HG02798 (cell line): ENCODE measurements around the gene TC2N.
A peak's percentile ranks its signal among the peaks of the same experiment; 100 is the strongest.
"Not testable (repeated sequence)": the region's sequence is repeated elsewhere in the genome, so short reads cannot be mapped to it uniquely, and the experiment has no call there.

Experiments used
- ATAC-seq: cut with Tn5 transposase; IDR thresholded peaks from one replicate; pipeline ENCODE4 v1.9.1; 2021; ENCODE audit warnings: mild to moderate bottlenecking; ENCODE audit not compliant: unreplicated experiment, poor library complexity

Gene TC2N

GRCh38 chr14:91867316-91867988 lies at the start of gene TC2N:
TC2N (minus strand) TSS chr14:91867536; CDS start chr14:91813769, 53,767 bp downstream.
- ATAC-seq: no peak

DNA sequence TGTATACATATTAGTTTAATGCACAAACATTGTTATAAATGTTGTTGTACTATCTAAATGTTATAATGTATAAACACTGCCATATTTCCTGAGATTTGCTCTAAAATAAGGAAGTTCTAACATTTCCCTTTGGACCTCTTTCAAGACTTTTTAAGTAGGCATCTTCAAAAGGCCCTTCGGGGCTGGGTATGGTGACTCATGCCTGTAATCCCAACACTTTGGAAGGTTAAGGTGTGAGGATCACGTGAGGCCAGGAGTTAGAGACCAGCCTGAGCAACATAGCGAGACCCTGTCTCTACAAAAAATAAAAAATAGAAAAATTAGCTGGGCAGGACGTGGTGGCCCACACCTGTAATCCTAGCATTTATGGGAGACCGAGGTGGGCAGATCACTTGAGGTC lies 44.7 kb upstream of the TC2N start:
- no peak for ATAC-seq

GRCh38 chr14:91911474-91912032 lies 44.2 kb upstream of the TC2N start:
- peak; percentile 47 for ATAC-seq

- ATAC-seq: no peak
These were observed 42.9 kb upstream of the TC2N start for GRCh38 chr14:91910196-91910595.

- no peak for ATAC-seq
These were observed 39.0 kb upstream of the TC2N start for GRCh38 chr14:91906374-91906773.

GRCh38 chr14:91904956-91905645 lies 37.8 kb upstream of the TC2N start:
- no peak for ATAC-seq

GRCh38 chr14:91904483-91904882 lies 37.1 kb upstream of the TC2N start:
- ATAC-seq: no peak

- no peak for ATAC-seq
These were observed 35.7 kb upstream of the TC2N start for GRCh38 chr14:91903070-91903469.

DNA sequence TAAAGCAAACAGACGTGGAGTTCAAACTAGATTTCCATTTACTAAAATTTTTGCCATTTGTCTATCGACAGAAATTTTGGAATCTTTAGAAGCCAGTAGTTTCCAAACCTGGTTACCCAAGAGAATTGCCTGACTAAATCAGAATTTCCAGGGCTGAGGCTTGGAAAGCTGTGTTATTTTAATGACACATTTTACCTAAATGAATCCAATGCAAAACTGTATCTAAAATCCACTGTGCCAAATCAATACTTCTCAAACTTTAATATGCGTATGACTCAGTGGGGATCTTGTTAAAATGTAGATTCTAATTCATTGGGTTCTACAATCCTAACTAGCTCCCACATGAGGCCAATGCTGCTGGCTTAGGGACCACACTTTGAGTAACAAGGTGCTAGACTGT lies 35.0 kb upstream of the TC2N start:
- no peak for ATAC-seq

DNA sequence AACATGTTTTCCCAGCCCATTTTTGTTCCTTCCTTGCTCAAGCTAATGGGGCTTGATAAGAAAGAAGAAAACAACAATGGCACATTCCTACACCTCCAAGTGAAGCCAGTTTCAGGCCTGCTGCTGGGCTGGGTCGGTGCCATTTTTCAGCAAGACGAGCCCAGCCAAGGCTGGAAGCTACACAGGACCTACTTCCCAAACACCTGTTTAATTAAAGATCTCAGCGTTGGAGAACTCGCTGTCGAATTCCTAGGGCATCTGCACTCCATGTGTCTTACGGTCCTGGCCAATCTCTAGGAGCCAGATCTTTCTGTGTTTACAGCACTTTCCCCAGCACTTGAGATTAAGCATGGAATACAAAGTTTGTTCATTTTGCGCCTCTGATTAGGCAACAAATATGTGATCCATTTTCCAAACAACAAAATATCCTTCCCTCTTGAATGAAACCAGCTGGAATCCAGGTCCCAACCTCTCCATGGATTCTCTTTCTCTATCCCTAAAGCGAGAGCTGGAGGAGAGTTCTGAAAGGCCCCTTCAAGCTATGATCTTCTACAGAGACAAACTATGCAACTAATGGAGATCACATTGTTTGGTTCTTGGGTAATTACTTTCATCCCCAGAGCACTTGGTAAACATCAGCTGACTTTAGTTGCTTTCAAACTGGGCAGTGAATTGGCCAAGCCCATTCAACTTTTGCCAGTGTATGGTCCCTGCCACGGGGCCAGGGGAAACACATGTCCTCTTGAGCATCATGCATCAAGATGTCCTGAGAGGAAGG lies 34.3 kb upstream of the TC2N start:
- ATAC-seq: no peak

DNA sequence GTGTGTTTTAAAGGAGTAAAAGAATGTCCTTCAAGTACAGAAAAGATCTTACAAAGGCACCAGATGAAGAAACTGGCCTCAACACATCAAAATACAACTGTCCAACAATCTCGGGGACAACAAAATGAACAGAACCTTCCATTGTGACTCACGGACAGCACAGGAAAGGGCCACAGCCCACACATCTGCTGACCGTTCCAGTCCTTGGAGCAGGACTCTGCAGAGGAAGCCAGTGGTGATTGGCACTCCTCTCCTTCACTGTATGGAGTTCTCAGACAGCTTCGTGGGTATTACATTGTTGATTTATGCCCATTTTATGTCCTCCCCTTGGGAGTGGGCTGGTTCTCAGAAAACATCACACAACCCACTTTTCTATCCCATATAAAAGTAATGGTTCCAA lies 32.5 kb upstream of the TC2N start:
- no peak for ATAC-seq

DNA sequence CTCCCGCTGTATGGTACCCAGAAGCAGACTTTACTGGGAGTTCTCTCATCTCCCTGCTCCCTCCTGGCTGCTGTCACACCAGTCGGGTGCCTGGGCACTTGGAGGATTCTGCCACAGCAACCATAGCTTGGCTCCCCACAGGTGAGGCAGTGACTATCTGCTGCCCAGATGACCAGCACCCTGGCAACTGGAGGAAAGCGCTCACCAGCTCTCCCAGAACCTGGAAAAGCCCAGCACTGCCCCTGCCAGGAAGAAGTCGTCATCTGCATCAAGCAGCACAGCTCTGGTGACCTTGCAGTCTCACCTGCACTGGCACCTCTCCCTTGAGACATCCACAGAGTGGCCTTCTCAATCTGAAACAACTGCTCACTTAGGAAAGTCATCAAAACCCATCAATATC lies 31.9 kb upstream of the TC2N start:
- ATAC-seq: no peak

GRCh38 chr14:91898372-91898771 lies 31.0 kb upstream of the TC2N start:
- ATAC-seq: no peak

- ATAC-seq: not testable (repeated sequence)
These were observed 30.4 kb upstream of the TC2N start for GRCh38 chr14:91897716-91898115.

DNA sequence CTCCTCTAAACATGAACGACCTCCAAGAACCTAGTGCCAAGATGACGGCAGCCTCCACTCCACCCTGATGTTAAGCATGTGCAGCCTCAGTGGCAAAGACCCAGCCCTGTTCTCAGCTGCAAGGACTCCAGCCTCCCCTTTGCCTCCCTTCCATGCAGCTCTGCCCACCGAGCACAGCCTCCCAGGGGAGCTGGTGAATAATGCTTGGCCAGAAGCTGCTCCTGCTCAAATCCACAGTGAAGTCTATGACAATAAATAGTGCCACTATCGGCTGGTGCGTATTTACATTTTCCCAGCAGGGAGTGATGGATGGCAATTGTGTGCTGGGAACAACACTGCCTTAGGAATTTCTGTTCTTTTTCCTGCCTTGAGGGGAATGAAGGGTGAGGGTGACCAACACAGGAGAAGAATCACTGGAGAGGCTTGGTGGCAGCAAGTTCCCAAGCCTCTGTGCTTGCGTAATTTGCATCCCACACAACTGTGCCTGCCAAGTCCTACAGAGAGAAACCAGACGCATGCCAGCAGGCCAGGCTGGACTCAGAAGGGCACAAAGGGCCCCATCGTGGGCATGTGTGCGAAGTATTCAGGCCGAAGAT lies 29.9 kb upstream of the TC2N start:
- no peak for ATAC-seq

DNA sequence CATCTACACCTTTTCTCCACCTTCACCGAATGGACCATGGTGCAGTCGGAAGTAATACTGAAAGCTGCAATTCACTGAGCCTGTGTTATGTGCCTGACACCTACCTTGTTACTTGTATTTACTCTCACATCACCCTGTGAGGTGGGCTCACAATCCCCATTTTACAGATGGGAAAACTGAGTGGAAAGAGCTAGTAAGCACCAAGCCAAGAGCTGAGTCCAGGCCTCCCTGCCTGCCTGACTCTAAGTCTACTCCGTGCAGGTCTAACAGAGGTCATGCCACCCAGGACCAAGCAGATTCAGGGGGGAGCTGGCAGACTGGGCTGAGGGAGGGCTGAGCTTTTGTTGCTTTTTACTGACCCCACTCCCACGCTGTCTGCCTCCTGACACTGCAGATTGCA lies 29.1 kb upstream of the TC2N start:
- no peak for ATAC-seq

- no peak for ATAC-seq
These were observed 26.3 kb upstream of the TC2N start for GRCh38 chr14:91893669-91894068.

GRCh38 chr14:91893007-91893406 lies 25.7 kb upstream of the TC2N start:
- ATAC-seq: no peak

DNA sequence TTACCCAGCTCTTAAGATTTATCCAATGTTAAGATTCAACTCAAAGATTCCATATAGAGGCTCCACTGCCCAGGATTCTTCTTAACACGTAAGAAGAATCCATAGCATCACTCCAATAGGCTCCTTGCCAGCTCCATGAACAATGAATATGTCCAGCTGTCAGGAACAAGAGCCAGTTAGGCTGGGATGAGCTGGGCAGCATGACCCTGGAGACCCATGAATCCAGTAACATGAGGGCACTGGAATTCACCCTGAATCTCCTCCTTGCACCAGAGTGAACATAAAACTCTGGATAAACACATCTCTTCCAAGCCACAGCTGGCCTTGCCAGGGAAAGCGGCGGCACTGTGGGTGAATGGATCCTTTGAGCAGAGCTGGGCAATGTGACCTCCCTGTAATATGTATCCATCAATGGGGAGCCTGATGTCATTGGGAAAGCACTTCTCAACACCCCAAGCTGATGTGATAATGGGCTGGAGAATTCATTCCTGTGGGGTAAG lies 24.4 kb upstream of the TC2N start:
- ATAC-seq: no peak

- ATAC-seq: no peak
These were observed 23.8 kb upstream of the TC2N start for GRCh38 chr14:91891101-91891500.
